GM04504 (cell line): Measurements from ENCODE around the gene SDK1.

Experiments
- DNase-seq: peaks from one replicate; pipeline ENCODE4 v3.0.0-alpha.2; 2012; ENCODE audit warnings: low read depth

The SDK1 gene

DNA sequence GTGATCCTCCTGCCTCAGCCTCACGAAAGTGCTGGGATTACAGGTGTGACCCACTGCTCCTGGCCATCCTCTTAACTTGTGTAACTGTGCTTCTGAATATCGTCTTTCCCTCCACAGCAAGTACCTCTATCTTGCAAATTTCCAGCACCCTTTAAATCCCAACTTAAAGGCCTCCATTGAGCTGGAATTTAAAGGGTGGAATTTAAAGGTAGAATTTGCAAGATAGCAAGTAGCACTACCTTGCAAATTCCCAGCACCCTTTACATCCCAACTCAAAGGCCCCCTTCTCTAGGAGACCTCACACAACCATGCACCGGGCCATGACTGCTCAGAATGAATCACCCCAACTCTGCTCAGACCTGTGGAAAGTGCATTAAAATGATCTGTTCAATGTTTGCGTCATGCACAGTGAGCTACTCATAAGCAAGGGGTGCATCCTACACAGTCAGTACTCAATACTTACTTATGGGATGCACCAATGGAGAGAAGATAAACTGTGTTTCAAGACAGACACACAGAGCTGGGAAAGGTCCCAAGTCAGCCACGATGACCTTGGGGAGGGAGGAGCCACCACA, 17.8 kb upstream of the SDK1 start:
- no peak for DNase-seq

DNA sequence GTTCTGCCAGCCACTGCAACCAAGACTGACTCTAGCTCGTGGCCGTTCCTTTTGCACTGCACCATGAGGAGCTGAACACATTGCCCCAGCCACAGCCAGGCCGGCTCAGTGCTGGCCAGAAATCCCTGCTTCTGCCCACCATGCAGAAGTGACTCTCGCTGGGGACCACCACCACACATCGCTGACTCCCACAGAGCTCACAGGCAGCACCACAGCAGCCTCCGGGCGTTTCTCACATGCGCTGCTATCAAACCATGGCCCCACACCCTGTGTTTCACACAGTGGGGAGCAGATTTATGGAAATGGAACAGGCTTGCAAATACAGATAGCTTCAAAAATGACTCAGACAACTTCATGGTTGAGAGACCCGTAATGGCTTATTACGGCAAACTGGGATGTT, 15.4 kb upstream of the SDK1 start:
- DNase-seq: no peak

- DNase-seq: no peak
These were observed 11.1 kb upstream of the SDK1 start for GRCh38 chr7:3289996-3290395.

DNA sequence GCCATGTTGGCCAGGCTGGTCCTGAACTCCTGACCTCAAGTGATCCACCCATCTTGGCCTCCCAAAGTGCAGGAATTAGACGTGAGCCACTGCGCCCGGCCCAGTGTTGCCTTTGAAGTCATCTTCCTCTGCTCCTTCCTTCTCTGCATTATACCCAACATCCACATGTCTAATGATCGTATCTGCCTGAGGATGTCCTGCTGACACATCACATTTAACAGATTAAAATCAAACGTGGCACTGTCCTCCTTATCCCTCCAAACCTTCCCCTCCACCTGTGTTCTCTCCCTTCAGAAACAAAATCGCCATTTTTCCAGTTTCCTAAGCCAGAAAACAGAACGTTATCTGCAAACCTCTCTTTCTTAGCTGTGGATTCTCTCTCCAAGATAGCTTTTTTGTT, 8.4 kb upstream of the SDK1 start:
- DNase-seq: no peak

DNA sequence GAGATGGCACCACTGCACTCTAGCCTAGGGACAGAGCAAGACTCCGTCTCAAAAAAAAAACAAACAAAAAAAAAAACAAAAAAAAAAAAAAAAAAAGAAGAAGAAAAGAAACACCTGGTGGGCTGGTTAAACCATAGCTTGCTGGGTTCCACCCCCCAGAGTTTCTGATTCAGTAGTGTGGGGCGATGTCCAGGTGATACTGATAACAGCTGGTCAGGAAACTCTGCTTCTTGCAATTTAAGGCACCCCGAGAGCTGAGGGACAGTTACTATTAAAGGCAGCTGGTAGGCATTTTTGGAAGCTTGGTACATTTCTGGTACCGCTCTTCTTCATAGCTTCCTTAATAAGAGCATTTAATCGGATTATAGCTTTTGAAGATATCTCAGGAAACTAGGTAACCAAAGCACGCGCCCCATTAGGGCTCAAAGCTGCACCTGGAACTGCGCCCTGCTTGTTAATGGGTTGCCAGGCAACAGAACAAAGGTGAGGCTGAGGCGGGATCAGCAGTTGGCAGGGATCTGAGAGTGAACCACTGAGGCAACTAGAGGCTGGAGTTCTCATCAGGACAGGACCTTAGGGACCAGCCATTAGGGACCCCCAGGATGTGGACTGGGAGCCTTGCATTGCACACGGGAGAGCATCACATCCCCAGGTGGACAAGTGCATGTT, 6.5 kb upstream of the SDK1 start:
- no peak for DNase-seq

GRCh38 chr7:3297105-3297819, 3.8 kb upstream of the SDK1 start:
- DNase-seq: no peak

DNA sequence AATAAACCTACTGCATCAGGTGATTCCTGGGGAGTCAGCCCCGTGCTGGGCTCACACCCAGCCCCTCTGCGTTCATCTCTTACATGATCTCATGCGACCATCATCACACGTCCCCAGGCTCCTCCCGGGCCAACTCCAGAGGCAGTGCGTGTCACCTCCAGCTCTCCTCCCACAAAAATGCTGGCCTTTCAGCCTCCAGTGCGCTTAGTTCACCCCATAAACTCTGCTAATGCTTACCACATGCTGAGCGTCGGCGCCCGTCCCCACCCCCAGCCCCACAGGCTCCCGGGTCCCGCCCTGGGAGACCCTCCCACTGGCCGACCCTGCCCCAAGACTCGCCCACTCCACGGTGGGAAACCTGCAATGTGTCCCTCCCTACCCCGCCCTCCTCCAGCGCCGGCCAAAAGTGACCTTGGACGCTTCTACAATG, 816 bp upstream of the SDK1 start:
- no peak for DNase-seq

DNA sequence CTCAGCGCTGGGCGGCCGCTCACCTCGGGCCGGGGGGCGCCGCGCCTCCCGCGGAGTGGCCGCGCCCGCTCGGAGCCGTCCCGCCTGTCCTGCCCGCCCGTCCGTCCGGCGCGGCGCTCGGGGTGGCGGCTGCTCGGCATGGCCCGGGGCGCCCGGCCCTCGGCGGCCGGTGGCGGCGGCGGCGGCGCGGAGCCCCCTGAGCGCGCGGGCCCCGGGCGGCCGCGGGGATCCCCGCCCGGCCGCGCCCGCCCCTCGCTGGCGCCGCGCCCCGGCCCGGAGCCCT, 338 bp downstream of the SDK1 start:
- DNase-seq: no peak

- no peak for DNase-seq
These were observed 973 bp downstream of the SDK1 start for GRCh38 chr7:3301831-3302618.

DNA sequence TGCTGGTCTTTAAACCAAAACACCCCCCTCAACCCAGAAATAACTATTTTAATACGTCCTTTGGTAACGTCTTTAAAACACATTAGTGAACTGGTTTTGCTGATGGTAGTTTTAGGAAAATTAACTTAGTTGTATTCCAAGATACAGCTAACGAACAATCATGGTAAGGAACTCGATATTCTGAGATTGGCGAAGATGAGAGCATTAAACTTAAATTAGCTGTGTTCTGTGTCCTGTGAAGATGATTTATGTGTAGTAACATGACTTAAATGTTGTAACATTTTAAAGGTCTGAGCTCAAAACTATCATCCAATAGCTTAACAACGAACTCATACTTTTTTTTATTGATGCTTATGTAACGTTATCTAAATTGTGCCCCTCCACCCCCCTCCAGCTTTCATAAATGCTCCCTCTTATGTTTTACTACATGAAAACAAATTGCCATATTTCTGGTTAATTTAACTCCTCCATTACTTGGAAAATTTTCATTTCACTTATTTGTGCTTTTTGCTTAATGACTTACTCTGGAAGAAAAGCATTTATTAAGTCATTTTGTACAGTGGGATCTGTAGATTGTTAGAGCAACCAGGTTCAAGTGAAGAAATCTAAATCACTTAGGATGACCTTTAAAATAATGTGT, 1.7 kb downstream of the SDK1 start:
- DNase-seq: no peak

DNA sequence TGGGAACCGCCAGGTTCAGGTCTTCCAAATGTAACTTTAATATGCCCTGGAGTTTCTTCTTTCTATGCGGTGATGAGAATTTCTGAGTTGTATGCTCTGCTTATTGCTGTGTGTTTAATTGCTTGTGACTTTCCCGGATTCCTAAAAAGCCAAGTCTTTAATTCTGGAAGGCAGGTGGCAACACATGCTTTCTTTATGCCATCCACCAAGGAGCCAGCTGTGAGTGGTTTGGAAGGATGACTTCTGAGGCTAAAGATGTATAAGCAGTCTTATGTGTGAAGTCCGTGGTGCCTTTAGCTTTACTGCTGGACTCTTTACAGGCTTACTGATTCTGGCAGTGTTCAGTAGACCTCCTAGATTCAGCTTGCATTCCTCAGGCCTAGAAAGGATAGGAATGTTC, 3.1 kb downstream of the SDK1 start:
- DNase-seq: no peak

GRCh38 chr7:3307435-3307834, 6.4 kb downstream of the SDK1 start:
- DNase-seq: no peak

- no peak for DNase-seq
These were observed 8.1 kb downstream of the SDK1 start for GRCh38 chr7:3309140-3309539.

- no peak for DNase-seq
These were observed 8.9 kb downstream of the SDK1 start for GRCh38 chr7:3309956-3310355.

DNA sequence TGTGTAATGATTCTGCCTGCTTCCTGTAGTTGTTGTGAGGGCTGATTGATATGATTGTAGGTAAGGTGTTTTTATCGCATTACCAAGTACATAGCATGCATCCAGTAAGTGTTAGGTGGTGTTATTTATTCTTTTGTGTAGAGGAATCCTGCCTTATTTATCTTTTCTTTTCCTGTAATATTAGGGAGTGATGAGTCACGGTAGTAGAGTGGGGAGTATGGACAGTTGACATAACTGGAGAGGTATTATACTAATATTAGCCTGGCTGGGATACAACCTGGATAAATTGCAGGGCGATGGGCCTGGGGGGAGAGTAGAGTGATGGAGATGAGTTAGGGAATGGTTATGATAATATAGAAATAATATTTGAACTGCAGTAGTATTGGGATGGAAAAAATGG, 9.8 kb downstream of the SDK1 start:
- no peak for DNase-seq

DNA sequence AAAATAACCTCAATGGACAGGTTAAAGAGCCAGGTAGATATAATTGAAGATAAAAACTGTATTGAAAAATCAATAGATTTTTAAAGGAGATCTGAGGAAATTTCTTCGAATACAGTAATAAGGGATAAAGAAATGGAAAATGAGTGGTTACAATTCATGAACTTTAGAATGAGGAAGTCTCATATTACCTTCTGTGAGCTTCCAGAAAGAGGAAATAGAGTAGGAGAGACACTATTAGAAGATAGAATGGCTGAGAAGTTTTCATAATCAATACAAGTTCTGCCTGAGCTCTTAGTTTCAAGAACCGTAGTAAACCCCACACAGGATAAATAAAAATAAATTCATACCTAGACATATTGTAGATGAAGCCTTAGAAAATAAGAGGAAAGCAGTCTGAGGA, 11.5 kb downstream of the SDK1 start:
- no peak for DNase-seq

- no peak for DNase-seq
These were observed 17.8 kb downstream of the SDK1 start for GRCh38 chr7:3318874-3319273.

GRCh38 chr7:3321206-3321605, 20.2 kb downstream of the SDK1 start:
- no peak for DNase-seq

- no peak for DNase-seq
These were observed 20.7 kb downstream of the SDK1 start for GRCh38 chr7:3321745-3322144.

DNA sequence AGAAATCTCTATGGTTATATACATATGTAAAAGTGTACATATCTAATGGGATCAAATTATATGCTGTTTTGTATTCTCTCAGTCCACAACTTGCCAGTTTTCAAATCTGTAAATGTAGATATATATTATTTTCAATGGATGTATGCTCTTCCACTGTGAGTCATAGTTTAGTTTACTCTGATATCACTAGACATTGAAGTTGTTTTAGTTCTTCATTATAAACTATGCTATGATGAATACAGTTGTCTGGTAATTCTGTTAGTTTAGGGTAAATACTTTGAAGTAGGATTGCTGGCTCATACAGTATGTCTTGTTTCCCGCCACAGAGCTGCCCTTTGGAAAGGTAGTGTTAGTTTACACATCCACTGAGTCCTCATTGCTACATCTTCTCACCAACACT, 25.2 kb downstream of the SDK1 start:
- DNase-seq: no peak

- DNase-seq: no peak
These were observed 26.0 kb downstream of the SDK1 start for GRCh38 chr7:3327099-3327498.

DNA sequence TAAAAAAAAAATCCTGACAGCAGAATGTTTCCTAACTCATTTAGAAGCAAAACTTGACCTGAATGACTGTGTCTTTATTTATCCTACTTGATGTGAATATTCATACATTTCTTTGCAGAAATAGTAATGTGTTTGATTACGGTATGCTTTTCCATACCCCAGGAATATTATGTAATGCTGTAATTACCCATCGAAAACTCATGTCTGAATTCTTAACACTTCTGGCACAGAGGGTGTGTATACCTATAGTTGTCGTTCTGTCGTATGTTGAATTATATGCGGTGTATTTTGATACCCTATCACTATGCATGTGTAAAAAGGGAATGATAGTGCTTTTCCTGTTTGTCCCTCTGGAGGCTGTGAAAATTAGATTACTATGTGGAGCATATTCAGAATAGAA, 26.6 kb downstream of the SDK1 start:
- DNase-seq: no peak

- no peak for DNase-seq
These were observed 31.3 kb downstream of the SDK1 start for GRCh38 chr7:3332308-3332707.
